H54 (cell line): ENCODE measurements around the gene MGRN1.

ENCODE experiments used
- DNase-seq: peaks from one replicate; pipeline ENCODE4 v3.0.0; 2011; ENCODE audit warnings: low spot score, mixed read lengths; ENCODE audit not compliant: insufficient read length
- FAIRE-seq: peaks from 3 replicates; lab custom pipeline; 2011; peaks lifted over from hg19 to GRCh38; lab: Jason Lieb, UNC
- POLR2A ChIP-seq: IDR thresholded peaks from 2 replicates; pipeline ENCODE4 v1.6.1; 2011; ENCODE audit warnings: low read depth, mild to moderate bottlenecking, low read length

MGRN1 gene

GRCh38 chr16:4675864-4676786 is 51.5 kb downstream of the MGRN1 start:
- FAIRE-seq (no peak), DNase-seq (no peak)
- no peak for TF ChIP-seq POLR2A

- no peak for TF ChIP-seq POLR2A
- DNase-seq (no peak), FAIRE-seq (no peak)
These were observed 52.2 kb downstream of the MGRN1 start for GRCh38 chr16:4676831-4677230.

DNA sequence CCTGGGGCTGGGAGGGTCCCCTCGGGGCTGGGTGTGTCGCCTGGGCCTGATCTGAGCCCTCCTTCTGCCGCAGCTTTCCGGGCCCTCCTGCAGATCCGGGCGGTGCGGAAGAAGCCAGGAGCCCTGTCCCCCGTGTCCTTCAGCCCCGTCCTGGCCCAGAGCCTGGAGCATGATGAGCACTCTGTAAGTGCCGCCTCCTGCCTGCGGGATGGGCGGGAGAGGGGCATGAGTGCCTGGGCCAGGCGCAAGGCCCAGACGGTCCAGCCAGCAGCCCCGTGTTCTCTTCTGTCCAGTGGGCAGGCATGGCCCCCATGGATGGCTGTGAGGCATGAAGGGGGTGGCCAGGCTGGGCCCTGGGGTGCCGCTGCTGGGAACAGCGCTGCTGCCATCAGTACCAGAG is 52.8 kb downstream of the MGRN1 start:
- FAIRE-seq (no peak), DNase-seq (no peak)
- no peak for TF ChIP-seq POLR2A

GRCh38 chr16:4677994-4678393 is 53.4 kb downstream of the MGRN1 start:
- FAIRE-seq: no peak
- TF ChIP-seq POLR2A: no peak

GRCh38 chr16:4678596-4678995 is 54.0 kb downstream of the MGRN1 start:
- no peak for TF ChIP-seq POLR2A
- FAIRE-seq: no peak

More at GRCh38 chr16:4677994-4678393, 53.4 kb downstream of the MGRN1 start:
- no peak for DNase-seq

DNA sequence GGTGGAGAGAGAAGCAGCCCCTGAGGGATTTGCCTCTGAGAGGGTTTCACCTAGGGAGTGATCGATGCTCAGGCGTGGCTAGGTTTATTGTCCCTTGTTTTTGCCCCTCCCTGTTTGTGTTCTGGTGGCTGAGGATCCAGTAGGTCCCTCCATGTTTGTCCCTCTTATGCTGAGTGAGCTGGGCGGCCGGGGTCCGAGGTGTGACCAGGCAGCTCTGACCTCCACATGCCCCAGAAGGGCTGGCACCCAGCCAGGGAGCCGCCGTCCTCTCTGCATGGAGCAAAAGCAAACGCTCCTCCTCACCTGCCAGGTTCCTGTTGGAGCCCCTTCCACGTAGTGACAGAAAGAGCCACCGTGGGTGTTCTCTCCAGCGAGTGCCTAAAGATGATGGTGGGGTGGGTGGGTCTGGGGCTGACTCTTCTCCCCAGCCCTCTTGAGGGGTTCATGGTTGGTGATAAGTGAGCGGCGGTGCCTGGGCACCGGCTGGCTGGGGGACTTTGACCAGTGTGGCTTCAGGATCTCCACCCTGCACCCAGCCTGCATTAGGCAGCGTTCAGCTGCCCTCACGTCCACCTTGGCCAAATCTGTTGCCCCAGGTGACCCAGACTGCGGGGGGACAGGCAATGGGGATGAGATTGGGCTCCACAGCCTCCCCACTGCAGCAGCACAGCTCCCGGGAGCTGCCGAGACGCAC is 54.7 kb downstream of the MGRN1 start:
- FAIRE-seq (no peak), DNase-seq (no peak)
- TF ChIP-seq POLR2A: no peak

More at GRCh38 chr16:4678596-4678995, 54.0 kb downstream of the MGRN1 start:
- DNase-seq: no peak

DNA sequence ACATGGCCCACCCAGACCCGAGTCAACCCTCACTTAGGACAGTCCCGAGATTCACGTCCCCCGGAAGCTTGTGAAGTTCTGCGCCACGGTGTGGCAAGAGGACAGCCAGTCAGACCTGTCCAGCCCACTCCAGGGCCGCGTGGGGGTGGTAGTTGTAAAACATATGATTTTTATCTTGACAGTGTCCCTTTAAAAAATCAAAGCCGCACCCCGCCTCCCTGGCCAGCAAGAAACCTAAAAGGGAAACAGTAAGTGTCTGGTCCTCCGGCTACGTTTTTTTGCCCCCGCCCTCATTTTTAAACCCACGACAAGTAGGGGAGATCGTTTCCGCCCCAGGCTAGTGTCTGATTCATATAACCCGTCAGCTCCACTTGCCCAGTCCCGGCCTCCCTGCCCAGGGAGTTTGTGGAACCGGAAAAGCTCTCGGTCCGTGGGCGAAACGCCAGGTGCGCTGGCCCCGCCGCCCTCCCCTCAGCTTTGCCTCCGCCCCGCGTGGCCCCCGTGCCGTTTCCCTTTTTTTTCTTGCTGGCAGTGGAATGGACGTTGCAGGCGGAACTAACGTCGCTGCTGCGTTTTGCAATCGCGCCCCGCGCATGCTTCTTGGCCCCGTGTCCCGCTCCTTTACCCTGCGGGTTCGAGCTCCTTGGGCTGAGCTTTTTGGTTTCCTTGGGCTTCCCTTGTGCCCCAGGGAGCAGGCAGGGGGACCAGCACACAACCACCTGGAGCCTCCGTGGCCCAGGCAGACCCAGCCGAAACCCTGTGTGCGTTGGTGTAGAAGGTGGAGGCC is 55.4 kb downstream of the MGRN1 start:
- no peak for FAIRE-seq

GRCh38 chr16:4680673-4681470 is 56.2 kb downstream of the MGRN1 start:
- TF ChIP-seq POLR2A: no peak
- FAIRE-seq (no peak), DNase-seq (no peak)

More for the DNA sequence above, 55.4 kb downstream of the MGRN1 start:
- no peak for DNase-seq
- no peak for TF ChIP-seq POLR2A

GRCh38 chr16:4681471-4682083 is 57.0 kb downstream of the MGRN1 start:
- FAIRE-seq (no peak), DNase-seq (no peak)
- no peak for TF ChIP-seq POLR2A

GRCh38 chr16:4682084-4682591 is 57.5 kb downstream of the MGRN1 start:
- no peak for DNase-seq

DNA sequence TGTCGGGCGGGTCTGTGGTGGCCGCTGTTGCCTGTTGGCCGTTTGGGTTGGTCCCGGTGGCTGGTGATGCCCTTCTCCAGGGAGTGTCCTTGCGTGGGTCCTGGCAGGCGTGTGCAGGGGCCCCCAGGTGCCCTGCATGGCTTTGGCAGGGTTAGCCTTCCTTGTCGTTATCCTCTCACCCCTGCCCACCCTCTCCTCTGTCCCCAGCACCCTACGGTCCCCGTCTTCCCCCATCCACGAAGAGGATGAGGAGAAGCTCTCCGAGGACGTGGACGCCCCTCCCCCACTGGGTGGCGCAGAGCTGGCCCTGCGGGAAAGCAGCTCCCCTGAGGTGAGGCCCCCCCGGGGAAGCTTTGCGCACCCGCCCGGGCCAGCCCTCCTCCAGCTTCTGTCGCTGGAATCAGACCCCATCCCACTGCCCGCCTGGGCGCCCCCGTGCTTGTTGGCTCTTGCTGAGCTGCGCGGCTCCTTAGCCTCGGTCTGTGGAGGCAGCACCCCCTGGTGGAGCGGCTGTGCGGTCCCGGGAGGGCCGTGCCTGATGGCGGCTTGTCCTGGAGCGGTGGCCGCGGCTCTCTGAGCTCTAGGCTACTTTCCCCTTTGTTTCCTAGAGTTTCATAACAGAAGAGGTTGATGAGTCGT is 58.1 kb downstream of the MGRN1 start:
- DNase-seq (no peak), FAIRE-seq (no peak)
- no peak for TF ChIP-seq POLR2A

More at GRCh38 chr16:4682084-4682591, 57.5 kb downstream of the MGRN1 start:
- FAIRE-seq: no peak
- no peak for TF ChIP-seq POLR2A
